Measurements from ENCODE around the gene KCNS3.
"Not testable (repeated sequence)": the region's sequence is repeated elsewhere in the genome, so short reads cannot be mapped to it uniquely, and the experiment has no call there.

KCNS3 gene

GRCh38 chr2:17943444-17943843, 65.0 kb downstream of the KCNS3 start:
- DNase-seq (ENCODE audit: low read depth), result no peak

- DNase-seq (ENCODE audit: low read depth), result no peak
Observed at GRCh38 chr2:17947113-17947512, 68.6 kb downstream of the KCNS3 start.

GRCh38 chr2:17950006-17950405, 71.5 kb downstream of the KCNS3 start:
- DNase-seq (ENCODE audit: low read depth), result no peak

GRCh38 chr2:17951563-17951962, 73.1 kb downstream of the KCNS3 start:
- DNase-seq (ENCODE audit: low read depth), result no peak

- DNase-seq (ENCODE audit: low read depth), result no peak
Observed at GRCh38 chr2:17958466-17959092, 80.1 kb downstream of the KCNS3 start.

GRCh38 chr2:17959356-17959755, 80.9 kb downstream of the KCNS3 start:
- DNase-seq (ENCODE audit: low read depth), result no peak

GRCh38 chr2:17959833-17960232, 81.4 kb downstream of the KCNS3 start:
- DNase-seq (ENCODE audit: low read depth), result no peak

GRCh38 chr2:17960925-17961324, 82.5 kb downstream of the KCNS3 start:
- no peak for DNase-seq (ENCODE audit: low read depth)

- DNase-seq (ENCODE audit: low read depth), result no peak
Observed at GRCh38 chr2:17961789-17962188, 83.3 kb downstream of the KCNS3 start.

GRCh38 chr2:17962876-17963275, 84.4 kb downstream of the KCNS3 start:
- DNase-seq (ENCODE audit: low read depth), result no peak

GRCh38 chr2:17963571-17963970, 85.1 kb downstream of the KCNS3 start:
- DNase-seq (ENCODE audit: low read depth), result not testable (repeated sequence)

- DNase-seq (ENCODE audit: low read depth), result no peak
Observed at GRCh38 chr2:17965196-17965595, 86.7 kb downstream of the KCNS3 start.

GRCh38 chr2:17966798-17967197, 88.3 kb downstream of the KCNS3 start:
- DNase-seq (ENCODE audit: low read depth), result no peak

- DNase-seq (ENCODE audit: low read depth), result no peak
Observed at GRCh38 chr2:17969661-17970060, 91.2 kb downstream of the KCNS3 start.

- no peak for DNase-seq (ENCODE audit: low read depth)
Observed at GRCh38 chr2:17971531-17972125, 93.2 kb downstream of the KCNS3 start.

GRCh38 chr2:17972991-17973390, 94.5 kb downstream of the KCNS3 start:
- no peak for DNase-seq (ENCODE audit: low read depth)

GRCh38 chr2:17975401-17975800, 96.9 kb downstream of the KCNS3 start:
- DNase-seq (ENCODE audit: low read depth), result no peak

GRCh38 chr2:17976871-17977746, 98.6 kb downstream of the KCNS3 start:
- DNase-seq (ENCODE audit: low read depth), result no peak

GRCh38 chr2:17979707-17980106, 101.2 kb downstream of the KCNS3 start:
- no peak for DNase-seq (ENCODE audit: low read depth)

- DNase-seq (ENCODE audit: low read depth), result no peak
Observed at GRCh38 chr2:17981936-17982335, 103.5 kb downstream of the KCNS3 start.
